Peyer's patch (tissue), 4 donors: Measurements from ENCODE around the gene ZNF584.

Experiments used
- POLR2A ChIP-seq, 2 donors: fragments of 450-650 bp; IDR thresholded peaks; one replicate each; pipeline ENCODE4 v1.5.1; 2017; ENCODE audit warnings: antibody characterized with exemption in 2 of 2, mild to moderate bottlenecking in 2 of 2, moderate library complexity in 2 of 2
- TF ChIP-seq, protein P1 (sequence below), 6 experiments: fragments of 450-650 bp in 4 of 6; fragments of 200-600 bp in 2 of 6; sonication (generic) in 1 of 6; IDR thresholded peaks; one replicate each; pipeline ENCODE4 v1.5.1; 2017 to 2019; ENCODE audit warnings: antibody characterized with exemption in 6 of 6, mild to moderate bottlenecking in 3 of 6, moderate library complexity in 1 of 6

DNA sequence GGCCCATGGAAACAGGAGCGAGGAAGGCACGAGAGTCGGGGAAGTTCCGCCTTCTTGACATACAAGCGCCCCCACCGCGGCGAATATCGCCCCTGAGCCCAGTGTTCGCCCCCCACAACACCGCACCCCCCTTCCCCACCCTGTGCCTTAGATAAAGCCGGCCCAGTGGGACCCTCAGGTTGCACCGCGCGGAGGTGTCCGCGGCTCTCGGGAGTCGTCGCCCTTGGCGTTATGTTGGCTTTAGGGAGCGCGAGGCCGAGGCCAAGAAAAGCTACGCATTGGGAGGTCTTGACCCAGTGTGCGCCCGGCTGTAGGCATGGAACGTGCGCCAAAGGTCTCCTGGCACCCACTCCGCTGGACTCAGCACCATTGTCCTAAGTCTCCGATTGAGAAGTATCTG is 32.1 kb downstream of the ZNF584 start:
- TF ChIP-seq, protein P1, sequence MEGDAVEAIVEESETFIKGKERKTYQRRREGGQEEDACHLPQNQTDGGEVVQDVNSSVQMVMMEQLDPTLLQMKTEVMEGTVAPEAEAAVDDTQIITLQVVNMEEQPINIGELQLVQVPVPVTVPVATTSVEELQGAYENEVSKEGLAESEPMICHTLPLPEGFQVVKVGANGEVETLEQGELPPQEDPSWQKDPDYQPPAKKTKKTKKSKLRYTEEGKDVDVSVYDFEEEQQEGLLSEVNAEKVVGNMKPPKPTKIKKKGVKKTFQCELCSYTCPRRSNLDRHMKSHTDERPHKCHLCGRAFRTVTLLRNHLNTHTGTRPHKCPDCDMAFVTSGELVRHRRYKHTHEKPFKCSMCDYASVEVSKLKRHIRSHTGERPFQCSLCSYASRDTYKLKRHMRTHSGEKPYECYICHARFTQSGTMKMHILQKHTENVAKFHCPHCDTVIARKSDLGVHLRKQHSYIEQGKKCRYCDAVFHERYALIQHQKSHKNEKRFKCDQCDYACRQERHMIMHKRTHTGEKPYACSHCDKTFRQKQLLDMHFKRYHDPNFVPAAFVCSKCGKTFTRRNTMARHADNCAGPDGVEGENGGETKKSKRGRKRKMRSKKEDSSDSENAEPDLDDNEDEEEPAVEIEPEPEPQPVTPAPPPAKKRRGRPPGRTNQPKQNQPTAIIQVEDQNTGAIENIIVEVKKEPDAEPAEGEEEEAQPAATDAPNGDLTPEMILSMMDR (IDR thresholded peaks at IDR 0.05), result no peak
- no peak for TF ChIP-seq POLR2A (IDR thresholded peaks at IDR 0.05)
